ENCODE data around the gene SLC17A3.

SLC17A3 gene

GRCh38 chr6:25883991-25884390 is 9.9 kb upstream of the SLC17A3 start:
- TF ChIP-seq USF1 (IDR thresholded peaks at IDR 0.05), result no peak
- no peak for TF ChIP-seq REST (IDR thresholded peaks at IDR 0.05; ENCODE audit: low read depth)
- no peak for TF ChIP-seq FOXM1 (IDR thresholded peaks at IDR 0.05; ENCODE audit: borderline replicate concordance, low read depth)
- no peak for TF ChIP-seq TEAD4 (IDR thresholded peaks at IDR 0.05)
- TF ChIP-seq EGR1 (IDR thresholded peaks at IDR 0.05), result no peak
- no peak for TF ChIP-seq MAX (IDR thresholded peaks at IDR 0.05)
- no peak for TF ChIP-seq EP300 (IDR thresholded peaks at IDR 0.05; ENCODE audit: borderline replicate concordance)
- no peak for TF ChIP-seq CEBPB (IDR thresholded peaks at IDR 0.05)
- TF ChIP-seq ZBTB7A (IDR thresholded peaks at IDR 0.05; ENCODE audit: low read depth), result no peak
- no peak for TF ChIP-seq TAF1 (IDR thresholded peaks at IDR 0.05; ENCODE audit: low read depth)
- TF ChIP-seq TCF12 (IDR thresholded peaks at IDR 0.05; ENCODE audit: low read depth), result no peak

- TF ChIP-seq FOXM1 (IDR thresholded peaks at IDR 0.05; ENCODE audit: borderline replicate concordance, low read depth), result no peak
- TF ChIP-seq CREB1 (IDR thresholded peaks at IDR 0.05; ENCODE audit: low read depth), result no peak
- no peak for TF ChIP-seq YY1 (IDR thresholded peaks at IDR 0.05; ENCODE audit: low read depth)
Observed at GRCh38 chr6:25883536-25883935, 9.5 kb upstream of the SLC17A3 start.

GRCh38 chr6:25882051-25882496 is 8.0 kb upstream of the SLC17A3 start:
- no peak for TF ChIP-seq EP300 (IDR thresholded peaks at IDR 0.05; ENCODE audit: borderline replicate concordance)
- no peak for TF ChIP-seq USF1 (IDR thresholded peaks at IDR 0.05)
- TF ChIP-seq REST (IDR thresholded peaks at IDR 0.05; ENCODE audit: low read depth), result no peak
- no peak for TF ChIP-seq FOXM1 (IDR thresholded peaks at IDR 0.05; ENCODE audit: borderline replicate concordance, low read depth)
- no peak for TF ChIP-seq YY1 (IDR thresholded peaks at IDR 0.05; ENCODE audit: low read depth)
- no peak for TF ChIP-seq MAX (IDR thresholded peaks at IDR 0.05)
- no peak for TF ChIP-seq CEBPB (IDR thresholded peaks at IDR 0.05)

- TF ChIP-seq TAF1 (IDR thresholded peaks at IDR 0.05; ENCODE audit: low read depth) (no peak), REST (IDR thresholded peaks at IDR 0.05; ENCODE audit: low read depth) (no peak), MAX (IDR thresholded peaks at IDR 0.05) (no peak), TEAD4 (IDR thresholded peaks at IDR 0.05) (no peak)
Observed at GRCh38 chr6:25880601-25881000, 6.6 kb upstream of the SLC17A3 start.

- no peak for TF ChIP-seq REST (IDR thresholded peaks at IDR 0.05; ENCODE audit: low read depth)
- no peak for TF ChIP-seq TEAD4 (IDR thresholded peaks at IDR 0.05)
- TF ChIP-seq CREB1 (IDR thresholded peaks at IDR 0.05; ENCODE audit: low read depth), result no peak
- TF ChIP-seq TCF12 (IDR thresholded peaks at IDR 0.05; ENCODE audit: low read depth), result no peak
- no peak for TF ChIP-seq YY1 (IDR thresholded peaks at IDR 0.05; ENCODE audit: low read depth)
- no peak for TF ChIP-seq CEBPB (IDR thresholded peaks at IDR 0.05)
- TF ChIP-seq USF1 (IDR thresholded peaks at IDR 0.05), result no peak
- no peak for TF ChIP-seq MAX (IDR thresholded peaks at IDR 0.05)
- TF ChIP-seq FOXM1 (IDR thresholded peaks at IDR 0.05; ENCODE audit: borderline replicate concordance, low read depth), result no peak
- no peak for TF ChIP-seq RAD21 (IDR thresholded peaks at IDR 0.05; ENCODE audit: low read depth)
- TF ChIP-seq TAF1 (IDR thresholded peaks at IDR 0.05; ENCODE audit: low read depth), result no peak
- TF ChIP-seq ZBTB7A (IDR thresholded peaks at IDR 0.05; ENCODE audit: low read depth), result no peak
- TF ChIP-seq EP300 (IDR thresholded peaks at IDR 0.05; ENCODE audit: borderline replicate concordance), result no peak
- no peak for TF ChIP-seq NFIC (IDR thresholded peaks at IDR 0.05)
- TF ChIP-seq EGR1 (IDR thresholded peaks at IDR 0.05), result no peak
Observed at GRCh38 chr6:25878721-25879322, 4.8 kb upstream of the SLC17A3 start.
